Heart left ventricle (tissue), 13 donors: ENCODE data around the gene AKR1B1.

Experiments used
- CTCF ChIP-seq, 12 donors: fragments of 200-600 bp; sonication (generic) in 4 of 12; IDR thresholded peaks; one replicate each; pipeline versions ENCODE4 v1.5.0 to v1.8.0; 2018 to 2022; ENCODE audit warnings: antibody characterized with exemption in 12 of 12, mild to moderate bottlenecking in 5 of 12
- POLR2A ChIP-seq, 2 donors: fragments of 450-650 bp; IDR thresholded peaks; one replicate each; pipeline ENCODE4 v1.6.1; 2017; ENCODE audit warnings: antibody characterized with exemption in 2 of 2, mild to moderate bottlenecking in 2 of 2, moderate library complexity in 2 of 2
- donor health status: ischemic (EF 13 %, LVEDD 7.1; RV severe dilation, severe dysfunction).
- donor health status: DM: no; HTN: yes; CAD: no.
- donor health status: DM: no; HTN: no; CAD: no.
- donor health status: ischemic (EF 25% LVEDD 6.9; RV normal size, moderate dysfunction).
- donor health status: ischemic (EF 25% LVEDD 5.7; RV mildly dilated, moderate dysfunction).
- donor health status: ischemic (EF 35%, LVEDD 5.7; RV mildly dilated, moderate dysfunction).
- donor health status: nonischemic (EF 11% LVEDD 7.7; RV severe dilation, severe dysfunction).
- donor health status: DM: yes; HTN: yes; CAD: no.
- donor health status: PGD.
- donor health status: ischemic (EF 29% LVEDD 5.4; RV normal size, mild dysfunction).
- donor health status: nonischemic (EF 23%, LVEDD 6.1; RV moderate dilation, normal function).

- TF ChIP-seq POLR2A (IDR thresholded peaks at IDR 0.05) (no peak), CTCF (IDR thresholded peaks at IDR 0.05) (no peak)
These were observed 23.6 kb downstream of the AKR1B1 start for GRCh38 chr7:134435161-134435920.
